RCC 7860 (cell line): ENCODE results near the gene KRT84.
"Not testable (repeated sequence)": the region's sequence is repeated elsewhere in the genome, so short reads cannot be mapped to it uniquely, and the experiment has no call there.

ENCODE experiments used
- DNase-seq: peaks from one replicate; pipeline ENCODE4 v3.0.0-alpha.2; 2015; ENCODE audit warnings: low spot score
- FAIRE-seq: peaks from 2 replicates; lab custom pipeline; 2012; peaks lifted over from hg19 to GRCh38; lab: Jason Lieb, UNC

Gene KRT84

GRCh38 chr12:52411815-52412214 lies 26.4 kb upstream of the KRT84 start:
- FAIRE-seq (no peak), DNase-seq (no peak)

- FAIRE-seq, DNase-seq: not testable (repeated sequence)
These were observed 25.3 kb upstream of the KRT84 start for GRCh38 chr12:52410589-52411248.

DNA sequence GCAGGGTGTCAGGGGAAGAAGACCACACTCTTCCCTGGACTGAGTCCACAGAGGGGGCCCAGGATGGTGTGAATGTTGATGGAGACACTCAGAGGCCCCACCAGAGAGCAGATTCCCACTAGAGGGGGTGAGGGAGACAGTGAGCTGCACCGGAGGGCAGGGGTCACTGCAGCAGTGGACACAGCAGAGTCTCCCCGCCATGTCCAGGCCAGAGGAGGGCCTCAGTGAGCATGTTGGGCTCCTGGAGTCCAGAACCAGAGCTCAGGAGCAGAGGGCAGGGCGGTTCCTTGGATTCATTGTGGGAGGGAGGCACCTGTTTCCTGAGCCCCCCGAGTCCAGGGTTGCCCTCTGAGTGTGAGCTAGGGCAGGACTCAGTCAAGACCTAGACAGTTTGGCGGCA lies 22.5 kb upstream of the KRT84 start:
- DNase-seq (no peak), FAIRE-seq (no peak)

DNA sequence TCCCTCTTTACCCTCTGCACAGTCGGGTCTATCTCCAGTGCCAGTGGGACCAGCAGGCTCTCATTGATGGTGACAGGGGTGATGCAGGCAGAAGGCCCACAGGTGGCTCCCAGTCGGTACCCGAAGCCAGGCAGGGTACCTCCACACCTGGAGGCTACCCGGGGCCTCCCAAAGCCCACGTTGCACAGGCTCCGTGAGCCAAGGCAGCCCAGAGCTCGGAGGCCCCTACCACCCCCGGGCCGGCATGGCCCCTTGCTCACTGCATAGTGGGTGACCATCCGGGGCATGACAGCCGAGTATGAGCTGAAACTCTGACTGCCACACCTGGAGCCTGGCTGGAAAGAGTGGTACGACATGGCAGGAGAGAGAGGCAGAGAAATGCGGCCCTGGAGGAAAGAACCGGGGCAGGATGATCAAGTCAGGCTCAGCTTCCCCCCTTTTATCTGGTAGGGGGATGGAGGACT lies 20.5 kb upstream of the KRT84 start, which contains the start of gene KRT82:
KRT82 (minus strand) TSS at position 414 of the 464 bp plus-strand sequence; CDS start at position 356, 58 bp downstream.
- DNase-seq (no peak), FAIRE-seq (no peak)

- DNase-seq (no peak), FAIRE-seq (no peak)
These were observed 19.5 kb upstream of the KRT84 start for GRCh38 chr12:52404951-52405350.

- FAIRE-seq, result no peak
- DNase-seq, result no peak
These were observed 18.1 kb upstream of the KRT84 start for GRCh38 chr12:52403561-52403960.

GRCh38 chr12:52402873-52403540 lies 17.6 kb upstream of the KRT84 start:
- DNase-seq (no peak), FAIRE-seq (no peak)

GRCh38 chr12:52402377-52402776 lies 16.9 kb upstream of the KRT84 start:
- FAIRE-seq, result no peak
- no peak for DNase-seq

- FAIRE-seq (no peak), DNase-seq (no peak)
These were observed 16.5 kb upstream of the KRT84 start for GRCh38 chr12:52401926-52402325.

DNA sequence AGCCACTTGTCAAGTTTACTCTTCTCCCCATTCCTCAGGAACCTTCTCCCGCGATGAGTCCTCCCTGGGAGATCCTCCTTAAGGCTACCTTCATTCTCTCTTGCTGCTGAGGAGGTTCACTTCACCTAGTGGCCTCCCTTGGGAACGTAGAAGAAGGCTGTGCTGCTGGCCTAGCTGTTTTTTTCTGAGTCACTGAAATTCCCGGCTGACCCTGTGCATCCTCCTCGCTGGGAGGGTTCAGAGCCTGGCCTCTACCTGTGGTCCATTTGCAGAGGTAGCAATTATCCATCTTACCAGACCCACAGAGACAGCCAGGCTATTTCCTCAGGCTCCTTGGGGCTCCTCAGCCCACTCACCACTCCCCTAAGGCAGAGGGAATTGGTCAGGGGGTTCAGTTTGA lies 16.1 kb upstream of the KRT84 start:
- FAIRE-seq (no peak), DNase-seq (peak; percentile 4)

DNA sequence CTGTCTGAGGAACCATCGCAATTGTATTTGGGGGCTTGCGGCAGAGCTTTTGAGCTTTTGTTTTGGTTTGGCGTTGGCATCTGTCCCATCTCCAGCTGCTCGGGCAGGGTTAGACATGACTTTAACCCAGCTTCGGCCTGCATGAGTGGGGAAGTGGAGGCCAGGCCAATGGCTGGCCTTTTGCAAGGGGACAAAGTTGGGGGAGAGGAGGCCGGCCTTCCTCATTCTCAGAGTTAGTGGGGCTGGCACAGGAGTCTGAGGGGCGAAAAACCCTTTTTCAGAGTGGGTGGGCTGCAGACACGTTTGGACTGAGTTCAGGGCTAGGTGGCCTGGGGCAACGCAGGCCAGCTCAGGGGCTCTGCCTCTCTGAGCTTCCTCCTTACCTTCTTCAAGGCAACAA lies 15.5 kb upstream of the KRT84 start:
- DNase-seq (no peak), FAIRE-seq (no peak)

- FAIRE-seq, result no peak
- no peak for DNase-seq
These were observed 14.3 kb upstream of the KRT84 start for GRCh38 chr12:52399756-52400155.

DNA sequence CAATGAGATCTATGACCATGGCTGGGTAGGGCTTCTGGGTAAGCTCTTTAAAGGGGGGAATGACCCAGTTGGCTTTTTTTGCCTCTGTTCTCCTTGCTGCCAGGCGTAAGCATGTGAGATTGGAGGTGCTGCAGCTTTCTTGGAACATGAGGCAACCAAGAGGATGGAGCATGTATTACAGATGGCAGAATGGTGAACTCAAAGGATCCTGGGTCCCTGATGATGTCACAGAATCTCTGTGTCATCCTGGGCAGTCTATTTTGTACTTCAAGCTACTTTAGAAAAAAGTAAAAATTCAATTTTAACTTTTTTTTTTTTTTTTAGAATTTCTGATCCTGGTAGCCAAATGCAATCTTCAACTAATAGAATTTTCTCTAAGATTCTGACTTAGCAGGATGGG lies 12.7 kb upstream of the KRT84 start:
- DNase-seq (no peak), FAIRE-seq (no peak)

DNA sequence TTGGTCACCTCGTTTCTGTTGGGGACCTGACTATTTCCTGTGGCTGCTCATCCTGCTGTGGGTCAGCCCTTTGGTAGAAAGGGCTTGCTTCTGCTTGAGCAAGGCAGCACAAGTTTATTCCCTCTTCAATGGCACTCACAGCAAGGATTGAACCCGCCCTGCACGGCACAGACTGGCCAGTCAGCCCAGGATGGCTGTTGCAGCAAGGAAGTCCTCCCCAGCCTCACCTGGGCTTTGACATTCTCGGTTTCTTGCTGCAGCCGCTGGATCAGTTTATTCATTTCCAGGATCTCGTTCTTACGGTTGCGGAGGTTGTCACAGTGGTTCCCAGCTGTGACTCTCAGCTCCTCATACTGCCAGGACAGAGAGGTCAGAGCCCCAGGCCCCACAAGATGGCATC lies 11.2 kb upstream of the KRT84 start:
- FAIRE-seq (no peak), DNase-seq (no peak)

GRCh38 chr12:52395761-52396434 lies 10.4 kb upstream of the KRT84 start:
- no peak for DNase-seq
- FAIRE-seq, result no peak

- FAIRE-seq (no peak), DNase-seq (no peak)
These were observed 9.5 kb upstream of the KRT84 start for GRCh38 chr12:52394836-52395405.

- FAIRE-seq, result no peak
- no peak for DNase-seq
These were observed 7.1 kb upstream of the KRT84 start for GRCh38 chr12:52392465-52393007.

DNA sequence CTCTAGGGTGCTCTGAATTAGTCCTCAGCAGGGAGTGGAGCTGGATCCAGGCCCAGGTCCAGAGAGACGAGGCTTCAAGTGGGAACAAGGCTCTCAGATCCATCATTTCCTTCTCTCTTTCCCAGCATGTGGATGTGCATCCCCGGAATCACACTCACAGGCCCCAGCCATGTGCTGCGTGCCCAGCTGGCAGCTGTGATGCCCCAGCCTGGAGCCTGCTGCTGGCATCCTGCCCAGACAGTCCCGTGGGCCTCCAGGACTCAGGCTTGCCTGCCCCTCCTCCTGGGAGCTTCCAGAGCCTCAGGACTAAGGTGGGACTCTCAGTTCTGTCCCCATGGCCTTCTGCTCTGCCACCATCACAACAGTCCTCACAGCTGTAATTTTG lies 6.2 kb upstream of the KRT84 start:
- FAIRE-seq, result no peak

GRCh38 chr12:52390739-52391617 lies 5.5 kb upstream of the KRT84 start:
- FAIRE-seq, result no peak
- DNase-seq, result no peak

More for the DNA sequence above, 6.2 kb upstream of the KRT84 start:
- DNase-seq, result no peak
